ENCODE results near the gene ESPL1. TPM values are rescaled to one million over a fixed set of nuclear protein-coding genes. Genes with fewer than 3 reads are reported as not detected.

ESPL1 gene
- total and polyA plus RNA-seq, 2 of the 13 experiments (the other 11 are each of a cell fraction or from before 2014, with no cell fraction given): 5.8 to 11.5 TPM

DNA sequence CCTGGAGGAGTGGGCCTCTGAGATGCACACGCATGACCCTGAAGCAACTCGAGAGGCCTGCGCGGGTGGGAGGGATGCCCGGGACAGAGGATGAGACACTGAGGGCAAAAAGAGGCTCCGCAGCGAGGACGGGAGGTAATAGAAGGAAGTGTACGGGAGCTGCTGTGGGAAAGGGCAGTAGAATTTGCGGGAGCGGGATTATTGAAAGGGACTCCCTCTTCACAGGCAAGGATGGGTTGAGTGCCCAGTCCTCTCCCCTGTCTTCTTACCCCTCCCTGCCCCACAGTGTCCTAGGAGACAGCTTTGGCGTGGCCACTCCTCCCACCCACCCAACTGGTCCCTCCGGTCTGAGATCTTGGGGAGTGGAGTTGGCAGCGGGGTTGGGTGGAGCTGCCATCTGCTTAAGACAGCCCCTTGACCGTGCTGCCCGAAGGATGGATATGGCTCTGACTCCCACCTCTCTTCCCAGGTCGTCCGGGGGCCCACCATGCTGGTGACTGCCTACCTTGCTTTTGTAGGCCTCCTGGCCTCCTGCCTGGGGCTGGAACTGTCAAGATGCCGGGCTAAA is 15.7 kb upstream of the ESPL1 start (continued):
- TF ChIP-seq, protein P1, sequence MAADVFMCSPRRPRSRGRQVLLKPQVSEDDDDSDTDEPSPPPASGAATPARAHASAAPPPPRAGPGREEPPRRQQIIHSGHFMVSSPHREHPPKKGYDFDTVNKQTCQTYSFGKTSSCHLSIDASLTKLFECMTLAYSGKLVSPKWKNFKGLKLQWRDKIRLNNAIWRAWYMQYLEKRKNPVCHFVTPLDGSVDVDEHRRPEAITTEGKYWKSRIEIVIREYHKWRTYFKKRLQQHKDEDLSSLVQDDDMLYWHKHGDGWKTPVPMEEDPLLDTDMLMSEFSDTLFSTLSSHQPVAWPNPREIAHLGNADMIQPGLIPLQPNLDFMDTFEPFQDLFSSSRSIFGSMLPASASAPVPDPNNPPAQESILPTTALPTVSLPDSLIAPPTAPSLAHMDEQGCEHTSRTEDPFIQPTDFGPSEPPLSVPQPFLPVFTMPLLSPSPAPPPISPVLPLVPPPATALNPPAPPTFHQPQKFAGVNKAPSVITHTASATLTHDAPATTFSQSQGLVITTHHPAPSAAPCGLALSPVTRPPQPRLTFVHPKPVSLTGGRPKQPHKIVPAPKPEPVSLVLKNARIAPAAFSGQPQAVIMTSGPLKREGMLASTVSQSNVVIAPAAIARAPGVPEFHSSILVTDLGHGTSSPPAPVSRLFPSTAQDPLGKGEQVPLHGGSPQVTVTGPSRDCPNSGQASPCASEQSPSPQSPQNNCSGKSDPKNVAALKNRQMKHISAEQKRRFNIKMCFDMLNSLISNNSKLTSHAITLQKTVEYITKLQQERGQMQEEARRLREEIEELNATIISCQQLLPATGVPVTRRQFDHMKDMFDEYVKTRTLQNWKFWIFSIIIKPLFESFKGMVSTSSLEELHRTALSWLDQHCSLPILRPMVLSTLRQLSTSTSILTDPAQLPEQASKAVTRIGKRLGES (CRISPR knock-in tag; IDR thresholded peaks at IDR 0.05; ENCODE audit: borderline replicate concordance): no peak
- TF ChIP-seq, protein P2, sequence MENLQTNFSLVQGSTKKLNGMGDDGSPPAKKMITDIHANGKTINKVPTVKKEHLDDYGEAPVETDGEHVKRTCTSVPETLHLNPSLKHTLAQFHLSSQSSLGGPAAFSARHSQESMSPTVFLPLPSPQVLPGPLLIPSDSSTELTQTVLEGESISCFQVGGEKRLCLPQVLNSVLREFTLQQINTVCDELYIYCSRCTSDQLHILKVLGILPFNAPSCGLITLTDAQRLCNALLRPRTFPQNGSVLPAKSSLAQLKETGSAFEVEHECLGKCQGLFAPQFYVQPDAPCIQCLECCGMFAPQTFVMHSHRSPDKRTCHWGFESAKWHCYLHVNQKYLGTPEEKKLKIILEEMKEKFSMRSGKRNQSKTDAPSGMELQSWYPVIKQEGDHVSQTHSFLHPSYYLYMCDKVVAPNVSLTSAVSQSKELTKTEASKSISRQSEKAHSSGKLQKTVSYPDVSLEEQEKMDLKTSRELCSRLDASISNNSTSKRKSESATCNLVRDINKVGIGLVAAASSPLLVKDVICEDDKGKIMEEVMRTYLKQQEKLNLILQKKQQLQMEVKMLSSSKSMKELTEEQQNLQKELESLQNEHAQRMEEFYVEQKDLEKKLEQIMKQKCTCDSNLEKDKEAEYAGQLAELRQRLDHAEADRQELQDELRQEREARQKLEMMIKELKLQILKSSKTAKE (CRISPR knock-in tag; IDR thresholded peaks at IDR 0.05; ENCODE audit: borderline replicate concordance): peak; percentile 3; the same call in 1 of the 2 replicates
- no peak for TF ChIP-seq ATAD3A (CRISPR knock-in tag; IDR thresholded peaks at IDR 0.05)
- TF ChIP-seq, protein P3, sequence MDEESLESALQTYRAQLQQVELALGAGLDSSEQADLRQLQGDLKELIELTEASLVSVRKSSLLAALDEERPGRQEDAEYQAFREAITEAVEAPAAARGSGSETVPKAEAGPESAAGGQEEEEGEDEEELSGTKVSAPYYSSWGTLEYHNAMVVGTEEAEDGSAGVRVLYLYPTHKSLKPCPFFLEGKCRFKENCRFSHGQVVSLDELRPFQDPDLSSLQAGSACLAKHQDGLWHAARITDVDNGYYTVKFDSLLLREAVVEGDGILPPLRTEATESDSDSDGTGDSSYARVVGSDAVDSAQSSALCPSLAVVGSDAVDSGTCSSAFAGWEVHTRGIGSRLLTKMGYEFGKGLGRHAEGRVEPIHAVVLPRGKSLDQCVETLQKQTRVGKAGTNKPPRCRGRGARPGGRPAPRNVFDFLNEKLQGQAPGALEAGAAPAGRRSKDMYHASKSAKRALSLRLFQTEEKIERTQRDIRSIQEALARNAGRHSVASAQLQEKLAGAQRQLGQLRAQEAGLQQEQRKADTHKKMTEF (CRISPR knock-in tag; IDR thresholded peaks at IDR 0.05): 0 out of 2 replicates have a peak, but pooled peaks have one; percentile 5
- TF ChIP-seq SP5 (CRISPR knock-in tag; IDR thresholded peaks at IDR 0.05; ENCODE audit: borderline replicate concordance, low read depth): 0 out of 2 replicates have a peak, but pooled peaks have one; percentile 2
- TF ChIP-seq ZNF44 (CRISPR knock-in tag; IDR thresholded peaks at IDR 0.05): 0 out of 2 replicates have a peak, but pooled peaks have one; percentile 17
- TF ChIP-seq ZIK1 (CRISPR knock-in tag; IDR thresholded peaks at IDR 0.05; ENCODE audit: borderline replicate concordance, low read depth): peak; percentile 66; the same call in 1 of the 2 replicates
- 0 out of 2 replicates have a peak, but pooled peaks have one; percentile 2 for TF ChIP-seq MAF1 (CRISPR knock-in tag; IDR thresholded peaks at IDR 0.05; ENCODE audit: borderline replicate concordance)
- TF ChIP-seq ONECUT2 (CRISPR knock-in tag; IDR thresholded peaks at IDR 0.05): no peak
- TF ChIP-seq, protein P4, sequence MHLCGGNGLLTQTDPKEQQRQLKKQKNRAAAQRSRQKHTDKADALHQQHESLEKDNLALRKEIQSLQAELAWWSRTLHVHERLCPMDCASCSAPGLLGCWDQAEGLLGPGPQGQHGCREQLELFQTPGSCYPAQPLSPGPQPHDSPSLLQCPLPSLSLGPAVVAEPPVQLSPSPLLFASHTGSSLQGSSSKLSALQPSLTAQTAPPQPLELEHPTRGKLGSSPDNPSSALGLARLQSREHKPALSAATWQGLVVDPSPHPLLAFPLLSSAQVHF (CRISPR knock-in tag; IDR thresholded peaks at IDR 0.05): no peak
- 0 out of 2 replicates have a peak, but pooled peaks have one; percentile 2 for TF ChIP-seq ZNF224 (CRISPR knock-in tag; IDR thresholded peaks at IDR 0.05)
- TF ChIP-seq ERF (CRISPR knock-in tag; IDR thresholded peaks at IDR 0.05): 0 out of 2 replicates have a peak, but pooled peaks have one; percentile 34
- TF ChIP-seq DR1 (CRISPR knock-in tag; IDR thresholded peaks at IDR 0.05): 0 out of 2 replicates have a peak, but pooled peaks have one; percentile 35
- TF ChIP-seq, protein P5, sequence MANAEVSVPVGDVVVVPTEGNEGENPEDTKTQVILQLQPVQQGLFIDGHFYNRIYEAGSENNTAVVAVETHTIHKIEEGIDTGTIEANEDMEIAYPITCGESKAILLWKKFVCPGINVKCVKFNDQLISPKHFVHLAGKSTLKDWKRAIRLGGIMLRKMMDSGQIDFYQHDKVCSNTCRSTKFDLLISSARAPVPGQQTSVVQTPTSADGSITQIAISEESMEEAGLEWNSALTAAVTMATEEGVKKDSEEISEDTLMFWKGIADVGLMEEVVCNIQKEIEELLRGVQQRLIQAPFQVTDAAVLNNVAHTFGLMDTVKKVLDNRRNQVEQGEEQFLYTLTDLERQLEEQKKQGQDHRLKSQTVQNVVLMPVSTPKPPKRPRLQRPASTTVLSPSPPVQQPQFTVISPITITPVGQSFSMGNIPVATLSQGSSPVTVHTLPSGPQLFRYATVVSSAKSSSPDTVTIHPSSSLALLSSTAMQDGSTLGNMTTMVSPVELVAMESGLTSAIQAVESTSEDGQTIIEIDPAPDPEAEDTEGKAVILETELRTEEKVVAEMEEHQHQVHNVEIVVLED (CRISPR knock-in tag; IDR thresholded peaks at IDR 0.05; ENCODE audit: borderline replicate concordance): 0 out of 2 replicates have a peak, but pooled peaks have one; percentile 7

Data from HepG2 (cell line).